Measurements from ENCODE around the gene NHLRC2.

NHLRC2 gene

DNA sequence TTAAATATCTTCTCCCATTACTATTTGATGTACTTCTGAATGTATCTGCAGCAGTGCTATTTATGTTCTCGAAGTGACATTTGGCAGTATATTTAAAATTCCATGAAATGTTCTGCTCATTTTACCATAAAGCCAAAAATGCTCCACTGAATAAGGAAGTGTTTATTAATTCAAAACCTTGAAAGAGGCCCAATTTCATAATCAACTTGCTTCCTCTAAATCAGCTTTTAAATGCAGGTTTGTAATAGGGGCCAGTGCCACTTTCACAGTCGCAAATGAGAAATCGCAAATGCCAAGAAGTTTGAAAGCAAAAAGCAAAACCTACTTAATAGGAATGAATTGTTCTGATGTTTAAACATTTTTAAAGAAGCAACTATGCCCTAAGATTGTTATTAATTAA is 11.4 kb downstream of the NHLRC2 start:
- DNase-seq (ENCODE audit: low spot score): no peak

GRCh38 chr10:113866551-113867394 is 12.3 kb downstream of the NHLRC2 start:
- no peak for DNase-seq (ENCODE audit: low spot score)

GRCh38 chr10:113867904-113868303 is 13.4 kb downstream of the NHLRC2 start:
- DNase-seq (ENCODE audit: low spot score): no peak

GRCh38 chr10:113869789-113870188 is 15.3 kb downstream of the NHLRC2 start:
- no peak for DNase-seq (ENCODE audit: low spot score)

DNA sequence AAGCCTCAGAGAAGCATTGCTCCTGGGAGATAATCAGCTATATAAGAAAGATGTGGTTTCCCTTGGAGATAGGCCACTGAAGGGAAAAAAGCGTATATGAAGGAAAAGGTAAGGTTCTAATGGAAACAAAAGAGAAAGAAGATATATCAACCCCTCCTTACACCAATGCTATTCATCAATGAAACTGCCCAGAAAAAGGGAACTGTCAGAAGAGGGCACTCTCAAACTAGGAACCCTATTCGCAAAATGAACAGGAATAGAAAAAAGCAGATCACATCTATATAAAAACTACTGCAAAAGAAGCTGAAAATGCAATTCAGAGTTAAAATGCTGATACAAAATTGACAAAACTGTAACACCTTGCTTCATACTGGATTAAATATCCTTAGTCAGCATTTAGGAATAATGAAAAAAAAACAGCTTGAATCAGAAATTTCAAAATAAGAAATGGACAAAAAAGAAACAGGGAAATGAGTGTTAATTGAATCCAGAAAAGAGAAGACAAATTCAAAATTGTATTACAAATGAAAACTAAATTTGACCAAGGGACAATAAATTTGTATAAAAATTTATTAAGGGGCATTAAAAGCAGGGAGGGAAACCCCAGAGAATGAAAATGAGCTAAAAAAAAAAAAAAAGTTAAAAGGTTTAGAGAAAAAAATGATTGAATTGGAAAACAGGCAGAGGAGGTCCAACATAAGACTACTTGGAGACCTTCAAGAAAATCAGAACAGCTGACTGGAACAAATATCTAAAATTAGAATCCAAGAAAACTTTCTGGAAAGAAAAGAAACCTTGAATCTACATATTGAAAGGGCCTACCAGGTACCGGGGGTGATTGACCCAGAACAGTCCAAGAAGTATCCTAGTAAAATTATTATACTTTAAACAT is 17.9 kb downstream of the NHLRC2 start:
- no peak for DNase-seq (ENCODE audit: low spot score)

GRCh38 chr10:113875212-113875611 is 20.8 kb downstream of the NHLRC2 start:
- DNase-seq (ENCODE audit: low spot score): no peak

GRCh38 chr10:113876461-113876860 is 22.0 kb downstream of the NHLRC2 start:
- no peak for DNase-seq (ENCODE audit: low spot score)

DNA sequence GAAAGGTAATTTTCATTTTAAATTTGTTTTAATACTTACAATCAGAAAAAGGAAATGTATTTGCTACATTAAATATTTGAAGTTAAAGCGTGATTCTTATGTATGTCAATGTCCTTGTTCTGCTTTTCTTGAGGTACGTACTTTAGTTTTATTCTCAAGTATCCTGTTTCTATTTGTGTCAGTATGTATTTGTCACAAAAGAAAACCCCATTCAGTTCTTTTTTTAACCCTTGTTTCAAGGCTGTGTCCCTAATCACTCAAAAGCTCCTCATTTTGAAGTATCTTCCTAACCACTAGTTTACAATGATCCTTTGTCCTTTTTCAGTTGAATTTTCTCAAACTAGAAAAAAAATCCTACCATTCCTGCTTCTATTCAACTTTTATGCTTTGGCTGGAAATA is 25.2 kb downstream of the NHLRC2 start:
- no peak for DNase-seq (ENCODE audit: low spot score)

GRCh38 chr10:113880236-113880635 is 25.8 kb downstream of the NHLRC2 start:
- DNase-seq (ENCODE audit: low spot score): no peak

DNA sequence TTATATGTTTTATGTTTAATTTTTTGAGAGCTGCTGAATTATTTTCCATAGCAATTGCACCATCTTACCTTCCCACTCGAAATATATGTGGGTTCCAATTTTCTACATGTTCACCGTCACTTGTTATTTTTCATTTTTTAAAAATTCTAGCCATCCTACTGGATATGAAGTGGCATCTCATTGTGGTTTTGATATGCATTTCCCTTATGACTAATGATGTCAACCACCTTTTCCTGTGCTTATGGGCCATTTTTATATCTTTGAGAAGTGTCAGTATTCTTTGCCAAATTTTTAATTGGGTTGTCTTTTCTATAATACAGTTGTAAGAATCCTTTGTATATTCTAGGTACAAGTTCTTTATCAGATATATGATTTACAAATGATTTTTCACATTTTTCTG is 27.8 kb downstream of the NHLRC2 start:
- no peak for DNase-seq (ENCODE audit: low spot score)

- no peak for DNase-seq (ENCODE audit: low spot score)
These were observed 35.5 kb downstream of the NHLRC2 start for GRCh38 chr10:113889911-113890310.

DNA sequence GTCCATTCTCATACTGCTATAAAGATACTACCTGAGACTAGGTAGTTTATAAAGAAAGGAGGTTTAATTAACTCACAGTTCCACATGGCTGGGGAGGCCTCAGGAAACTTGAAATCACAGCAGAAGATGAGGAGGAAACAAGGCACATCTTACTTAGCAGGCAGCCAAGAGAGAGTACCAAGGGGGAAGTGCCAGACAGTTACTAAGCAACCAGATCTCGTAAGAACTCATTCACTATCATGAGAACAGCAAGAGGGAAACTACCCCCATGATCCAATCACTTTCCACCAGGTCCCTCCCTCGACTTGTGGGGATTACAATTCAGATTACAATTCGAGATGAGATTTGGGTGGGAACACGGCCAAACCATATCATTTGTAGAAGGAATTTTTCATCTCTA is 36.3 kb downstream of the NHLRC2 start:
- no peak for DNase-seq (ENCODE audit: low spot score)

GRCh38 chr10:113891476-113891875 is 37.0 kb downstream of the NHLRC2 start:
- no peak for DNase-seq (ENCODE audit: low spot score)

GRCh38 chr10:113893570-113893969 is 39.1 kb downstream of the NHLRC2 start:
- no peak for DNase-seq (ENCODE audit: low spot score)

GRCh38 chr10:113894581-113894980 is 40.1 kb downstream of the NHLRC2 start:
- DNase-seq (ENCODE audit: low spot score): no peak

- DNase-seq (ENCODE audit: low spot score): no peak
These were observed 40.6 kb downstream of the NHLRC2 start for GRCh38 chr10:113895018-113895417.

- no peak for DNase-seq (ENCODE audit: low spot score)
These were observed 43.5 kb downstream of the NHLRC2 start for GRCh38 chr10:113897693-113898618.

GRCh38 chr10:113899952-113900598 is 45.6 kb downstream of the NHLRC2 start:
- no peak for DNase-seq (ENCODE audit: low spot score)

DNA sequence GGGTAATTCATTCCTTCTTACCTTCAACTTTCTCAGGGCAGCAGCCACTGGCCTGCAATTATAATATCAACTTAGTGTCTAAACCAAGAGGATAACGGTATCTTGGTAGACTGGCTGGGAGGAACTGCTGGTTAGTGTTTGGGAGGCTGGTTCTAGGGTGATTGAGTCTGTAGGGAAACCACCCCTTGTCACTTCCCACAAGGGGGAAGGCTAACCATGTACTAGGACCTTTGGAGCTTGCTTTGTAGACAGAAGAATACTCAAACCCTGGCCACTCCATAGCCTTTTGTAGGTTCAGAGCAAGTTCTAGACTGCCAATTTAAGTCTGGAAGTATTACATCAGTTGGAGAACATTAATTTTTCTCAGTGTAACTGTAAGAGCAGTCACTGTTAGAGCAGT is 51.3 kb downstream of the NHLRC2 start:
- no peak for DNase-seq (ENCODE audit: low spot score)

DNA sequence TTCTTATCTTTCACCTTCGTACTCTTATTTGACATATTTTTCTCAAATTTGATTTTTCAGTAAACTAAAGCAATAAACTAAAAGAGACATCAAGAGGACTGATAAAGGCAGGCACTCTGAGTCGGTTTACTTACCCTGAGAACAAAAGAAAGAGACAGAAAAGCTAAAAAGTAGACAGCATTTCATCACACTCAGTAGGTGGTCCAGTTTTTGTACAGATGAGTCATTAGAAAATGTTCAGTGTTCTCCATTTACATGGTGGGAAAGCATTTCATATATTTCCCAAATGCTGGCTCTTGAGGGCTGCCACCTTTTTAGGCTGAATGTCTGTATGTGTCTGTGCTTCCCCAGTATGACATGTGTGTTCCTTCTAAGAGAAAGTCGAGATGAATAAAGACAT is 52.7 kb downstream of the NHLRC2 start:
- no peak for DNase-seq (ENCODE audit: low spot score)

DNA sequence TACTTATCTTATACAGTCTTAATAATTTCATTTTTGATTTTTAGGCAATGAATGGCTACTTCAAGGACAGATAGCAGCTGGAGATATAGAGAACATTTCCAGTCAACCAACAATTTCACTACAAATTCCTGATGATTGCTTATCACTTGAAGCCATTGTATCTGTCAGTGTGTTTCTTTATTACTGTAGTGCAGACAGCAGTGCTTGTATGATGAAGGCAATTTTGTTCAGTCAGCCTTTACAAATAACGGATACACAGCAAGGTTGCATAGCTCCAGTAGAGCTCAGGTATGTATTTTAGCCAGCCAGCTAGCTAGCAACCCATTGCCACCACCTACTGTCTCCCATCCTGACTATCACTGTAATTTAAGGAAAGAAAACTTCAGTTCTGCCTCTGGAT is 53.8 kb downstream of the NHLRC2 start:
- DNase-seq (ENCODE audit: low spot score): no peak

DNA sequence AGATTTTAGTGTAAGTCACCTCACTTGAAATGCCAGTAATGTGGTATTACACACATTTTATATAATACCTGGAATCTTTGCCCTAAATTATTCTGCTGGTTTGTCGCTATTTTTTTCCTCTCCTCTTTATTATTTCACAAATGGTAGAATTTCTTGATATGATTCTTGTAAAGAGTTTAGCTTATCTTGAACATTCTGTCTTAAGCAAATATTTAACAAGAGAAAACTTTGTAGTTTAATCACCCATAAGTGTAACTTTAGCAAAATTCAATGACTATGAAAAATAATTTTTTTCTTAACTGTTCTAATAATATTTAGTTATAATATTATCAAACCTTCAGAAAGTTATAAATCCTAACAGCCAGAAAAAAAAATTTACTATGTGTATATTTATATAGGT is 56.7 kb downstream of the NHLRC2 start:
- no peak for DNase-seq (ENCODE audit: low spot score)

Measured in iPS-NIHi11 (cell line).